PFSK-1 (cell line): ENCODE data around the gene CERS6.

Experiments
- FOXP2 ChIP-seq: optimal IDR thresholded peaks from 2 replicates; pipeline ENCODE3; 2011; ENCODE audit warnings: borderline replicate concordance, control low read depth, inconsistent platforms; ENCODE audit not compliant: insufficient read depth; ENCODE audit errors: extremely low read length, extremely low read depth
- POLR2AphosphoS5 ChIP-seq: IDR thresholded peaks from 2 replicates; pipeline ENCODE4 v1.6.1; 2012; ENCODE audit warnings: low read depth, mild to moderate bottlenecking, control low read depth, low read length, moderate library complexity
- REST ChIP-seq, 2 experiments: IDR thresholded peaks; 2 replicates each; pipeline versions ENCODE4 v1.6.1 to v1.8.0; 2011 to 2012; ENCODE audit warnings: low read depth in 2 of 2, low read length in 2 of 2, control low read depth in 1 of 2, inconsistent platforms in 1 of 2, mild to moderate bottlenecking in 1 of 2, moderate library complexity in 1 of 2; ENCODE audit not compliant: insufficient read depth in 1 of 2
- SIN3A ChIP-seq: IDR thresholded peaks from 2 replicates; pipeline ENCODE4 v1.6.1; 2012; ENCODE audit warnings: mild to moderate bottlenecking, low read length, moderate library complexity, borderline replicate concordance; ENCODE audit not compliant: insufficient read depth
- TAF1 ChIP-seq: IDR thresholded peaks from 2 replicates; pipeline ENCODE4 v1.6.1; 2012; ENCODE audit warnings: low read length, control low read depth, borderline replicate concordance; ENCODE audit not compliant: insufficient read depth

GRCh38 chr2:168757223-168757622, 301.2 kb downstream of the CERS6 start:
- TF ChIP-seq TAF1: no peak
- TF ChIP-seq POLR2AphosphoS5: no peak
- TF ChIP-seq REST (IDR thresholded peaks at IDR 0.05; ENCODE audit: insufficient read depth in 1 of 2, low read depth in 2 of 2, low read length in 2 of 2): no peak
- TF ChIP-seq SIN3A: no peak
- no peak for TF ChIP-seq FOXP2
